GM12878 (cell line): ENCODE measurements around the gene HSBP1.

Experiments
- CBX5 ChIP-seq: sonication (generic); IDR thresholded peaks from 2 replicates; pipeline ENCODE4 v1.6.1; 2016; ENCODE audit warnings: low read depth, moderate library complexity, mild to moderate bottlenecking, inconsistent platforms
- CTCF ChIP-seq, 3 experiments: IDR thresholded peaks in 2 of 3; conservative IDR thresholded peaks in 1 of 3; 2 replicates each; pipeline ENCODE4 v1.5.1; 2011; ENCODE audit warnings: low read depth in 3 of 3, low read length in 3 of 3, mild to moderate bottlenecking in 3 of 3, control low read depth in 2 of 3, moderate library complexity in 2 of 3, inconsistent platforms in 1 of 3, mixed read lengths in 1 of 3; ENCODE audit not compliant: control insufficient read depth in 2 of 3, insufficient read depth in 1 of 3; ENCODE audit errors: extremely low read depth in 1 of 3
- EZH2 ChIP-seq: IDR thresholded peaks from 2 replicates; pipeline ENCODE4 v1.6.1; 2012; ENCODE audit warnings: low read depth, mild to moderate bottlenecking, control low read depth, inconsistent platforms, low read length, borderline replicate concordance; ENCODE audit not compliant: control insufficient read depth
- IRF5 ChIP-seq: fragments of 450-650 bp; IDR thresholded peaks from 2 replicates; pipeline ENCODE4 v1.6.1; 2017; ENCODE audit warnings: borderline replicate concordance
- MEF2A ChIP-seq: IDR thresholded peaks from 2 replicates; pipeline ENCODE4 v1.6.1; 2011; ENCODE audit warnings: low read depth, mild to moderate bottlenecking, low read length, moderate library complexity; ENCODE audit not compliant: insufficient read depth
- POLR2A ChIP-seq: IDR thresholded peaks from 2 replicates; pipeline ENCODE4 v1.6.1; 2011; ENCODE audit warnings: low read depth, mild to moderate bottlenecking, low read length
- POLR2AphosphoS5 ChIP-seq: IDR thresholded peaks from 2 replicates; pipeline ENCODE4 v1.6.1; 2011; ENCODE audit warnings: mild to moderate bottlenecking, low read length, inconsistent platforms
- RAD51 ChIP-seq: fragments of 450-650 bp; IDR thresholded peaks from 2 replicates; pipeline ENCODE4 v1.6.1; 2016; ENCODE audit warnings: moderate library complexity, mild to moderate bottlenecking, inconsistent platforms
- RFX5 ChIP-seq: IDR thresholded peaks from 2 replicates; pipeline ENCODE4 v1.6.1; 2011; ENCODE audit warnings: low read depth, low read length, improper control_type of control experiment
- SRF ChIP-seq, 2 experiments: IDR thresholded peaks; 2 replicates each; pipeline ENCODE4 v1.6.1; 2011; ENCODE audit warnings: low read depth in 2 of 2, low read length in 2 of 2, mild to moderate bottlenecking in 1 of 2, moderate library complexity in 1 of 2

GRCh38 chr16:83849421-83849820, 41.6 kb downstream of the HSBP1 start:
- no peak for TF ChIP-seq EZH2
- TF ChIP-seq MEF2A, result no peak
- TF ChIP-seq CBX5, result no peak
- TF ChIP-seq SRF (IDR thresholded peaks at IDR 0.05; ENCODE audit: low read depth in 2 of 2, low read length in 2 of 2), result no peak
- TF ChIP-seq POLR2A, result no peak
- TF ChIP-seq RAD51, result no peak
- TF ChIP-seq POLR2AphosphoS5, result no peak
- no peak for TF ChIP-seq CTCF (IDR thresholded peaks at IDR 0.05 in 2 of 3, conservative IDR thresholded peaks at IDR 0.05 in 1 of 3; ENCODE audit: control insufficient read depth in 2 of 3, extremely low read depth in 1 of 3, insufficient read depth in 1 of 3, low read depth in 3 of 3, low read length in 3 of 3)
- TF ChIP-seq RFX5, result no peak
- no peak for TF ChIP-seq IRF5
